ENCODE measurements around the gene CAMK2N1. TPM values are rescaled to one million over a fixed set of nuclear protein-coding genes. Genes with fewer than 3 reads are reported as not detected.

Gene CAMK2N1
- total RNA-seq, 1 experiment from 2014 or later, result 7.2 TPM

DNA sequence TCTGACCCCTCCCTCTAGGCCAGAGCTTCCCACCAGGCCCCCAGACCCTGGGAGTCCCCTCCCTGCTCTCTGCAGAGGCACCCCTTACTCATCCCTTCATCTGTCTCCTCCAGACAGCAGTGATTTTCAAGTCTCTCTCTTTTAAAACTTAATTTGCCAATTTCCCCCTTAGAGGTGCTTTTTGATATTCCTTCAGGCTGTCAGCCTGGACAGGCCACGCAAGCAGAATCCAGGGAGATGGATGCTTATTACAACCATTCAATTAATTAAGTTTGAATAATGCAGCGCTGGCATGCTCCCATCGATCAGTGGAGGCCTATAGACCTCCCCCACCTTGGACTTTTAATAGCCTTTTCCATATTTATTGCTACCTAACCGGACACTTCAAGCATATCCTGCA, 6.2 kb downstream of the CAMK2N1 start:
- DNase-seq (ENCODE audit: low read depth), result no peak

DNA sequence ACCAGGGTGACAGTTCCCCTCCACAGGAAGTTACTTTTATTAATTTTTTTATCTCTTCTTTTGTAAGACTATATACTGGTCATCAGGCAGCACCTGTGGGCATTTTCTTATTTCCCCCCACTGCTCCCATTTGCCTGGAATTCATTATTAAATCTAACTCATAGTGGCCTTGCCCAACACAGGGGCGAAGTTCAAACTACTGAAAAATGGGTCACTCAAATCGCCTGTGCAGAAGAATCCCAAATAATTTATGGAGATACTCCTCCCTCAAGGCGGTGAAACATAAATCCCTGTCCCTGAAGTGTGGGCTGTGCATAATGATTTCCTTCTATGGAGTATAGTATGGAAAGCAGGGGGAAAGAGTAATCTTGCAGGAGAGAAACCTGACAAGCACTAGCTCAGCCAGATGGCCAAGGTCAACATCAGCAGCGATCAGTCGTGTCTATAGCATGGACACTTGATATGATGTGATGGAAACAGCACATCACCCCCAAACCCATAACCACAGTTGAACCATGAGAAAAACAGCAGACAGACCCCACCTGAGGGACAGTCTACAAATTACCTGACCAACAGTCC, 7.9 kb downstream of the CAMK2N1 start:
- no peak for DNase-seq (ENCODE audit: low read depth)

DNA sequence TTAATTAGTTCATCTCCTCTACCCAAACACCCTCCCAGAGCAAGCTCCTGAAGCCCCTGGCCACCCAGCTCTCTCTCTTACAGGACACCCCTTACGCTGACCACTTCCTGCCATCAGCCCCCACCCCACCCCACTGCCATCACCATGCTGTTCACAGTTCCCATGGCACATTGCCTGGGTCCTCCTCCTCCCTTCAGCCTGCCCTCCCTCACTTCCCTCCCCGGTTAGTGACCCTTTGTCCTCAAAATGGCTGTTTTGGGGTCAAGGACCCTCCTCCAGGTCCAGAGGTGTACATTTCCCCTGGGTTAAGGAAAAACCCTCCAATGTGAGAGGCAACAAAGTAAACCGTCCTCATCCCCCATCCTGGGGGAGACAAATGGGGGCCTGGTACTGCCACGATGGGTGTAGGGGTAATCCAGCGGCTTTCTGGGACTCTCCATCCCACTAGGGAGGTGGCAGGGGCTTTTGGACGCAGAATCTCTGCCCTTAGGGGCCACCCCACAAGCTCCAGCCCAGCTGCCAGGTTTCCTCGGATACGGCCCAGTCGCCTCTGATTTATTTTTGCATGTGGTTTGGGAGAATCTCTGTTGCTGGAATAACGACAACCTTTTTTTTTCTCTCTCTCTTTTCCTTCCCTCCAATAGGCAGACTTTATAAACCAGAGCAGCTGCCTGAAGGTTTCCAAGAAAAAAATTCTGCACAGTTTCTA, 8.5 kb downstream of the CAMK2N1 start:
- DNase-seq (ENCODE audit: low read depth), result no peak

DNA sequence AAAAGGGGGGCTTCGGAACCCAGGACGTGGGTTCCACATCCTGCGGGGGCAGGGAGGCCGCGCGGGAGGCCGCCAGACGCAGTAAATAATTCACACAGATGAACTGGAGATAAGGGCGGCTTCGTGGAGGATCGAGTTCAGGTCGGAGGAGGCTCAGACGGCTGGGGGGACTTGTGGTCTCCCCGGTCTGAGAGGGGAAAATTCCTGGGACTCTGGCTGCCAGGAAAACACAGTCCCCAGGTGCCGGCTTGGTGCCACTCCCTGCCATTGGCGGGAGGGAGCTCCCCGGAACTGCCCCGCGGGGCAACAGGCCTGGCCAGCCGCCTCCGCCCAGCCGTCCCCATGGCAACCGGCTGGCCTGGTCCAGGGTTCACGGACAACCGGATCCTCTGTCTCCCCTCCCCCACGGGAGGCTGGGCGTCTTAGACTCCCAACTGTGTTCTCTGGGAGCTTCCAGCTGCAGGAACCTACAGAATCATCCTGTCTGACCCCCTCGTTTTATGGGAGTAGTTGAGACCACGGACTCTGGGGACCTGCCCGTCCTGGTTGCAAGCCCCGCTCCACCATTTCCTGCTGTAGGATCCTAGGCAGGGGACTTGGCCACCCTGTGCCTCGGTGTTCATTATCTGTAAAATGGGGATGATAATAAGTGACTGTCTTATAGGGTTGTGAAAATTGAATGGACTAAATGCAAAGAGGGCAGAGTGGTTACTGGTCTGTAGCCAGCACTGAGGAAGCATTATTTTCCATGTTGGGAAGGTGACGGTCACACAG, 9.6 kb downstream of the CAMK2N1 start:
- peak; percentile 80 for DNase-seq (ENCODE audit: low read depth)

DNA sequence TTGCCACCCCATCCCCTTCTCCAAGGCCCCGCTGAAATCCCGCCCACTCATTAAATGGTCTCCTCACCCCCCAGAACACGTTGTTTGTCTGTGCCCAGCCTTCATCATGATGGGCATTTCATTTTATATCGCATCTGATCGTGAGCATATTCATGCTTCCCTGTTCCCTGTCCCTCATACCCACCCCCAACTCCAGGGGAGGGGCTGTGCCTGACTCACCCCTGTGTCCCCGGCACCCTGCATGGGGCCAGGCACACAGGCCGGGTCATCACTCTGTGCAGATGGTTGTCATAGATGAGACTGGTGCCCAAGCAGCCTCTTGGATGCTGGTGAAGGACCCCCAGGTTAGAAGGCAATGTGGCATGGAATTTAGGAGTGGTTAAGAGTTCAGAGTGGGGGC, 11.0 kb downstream of the CAMK2N1 start:
- no peak for DNase-seq (ENCODE audit: low read depth)

DNA sequence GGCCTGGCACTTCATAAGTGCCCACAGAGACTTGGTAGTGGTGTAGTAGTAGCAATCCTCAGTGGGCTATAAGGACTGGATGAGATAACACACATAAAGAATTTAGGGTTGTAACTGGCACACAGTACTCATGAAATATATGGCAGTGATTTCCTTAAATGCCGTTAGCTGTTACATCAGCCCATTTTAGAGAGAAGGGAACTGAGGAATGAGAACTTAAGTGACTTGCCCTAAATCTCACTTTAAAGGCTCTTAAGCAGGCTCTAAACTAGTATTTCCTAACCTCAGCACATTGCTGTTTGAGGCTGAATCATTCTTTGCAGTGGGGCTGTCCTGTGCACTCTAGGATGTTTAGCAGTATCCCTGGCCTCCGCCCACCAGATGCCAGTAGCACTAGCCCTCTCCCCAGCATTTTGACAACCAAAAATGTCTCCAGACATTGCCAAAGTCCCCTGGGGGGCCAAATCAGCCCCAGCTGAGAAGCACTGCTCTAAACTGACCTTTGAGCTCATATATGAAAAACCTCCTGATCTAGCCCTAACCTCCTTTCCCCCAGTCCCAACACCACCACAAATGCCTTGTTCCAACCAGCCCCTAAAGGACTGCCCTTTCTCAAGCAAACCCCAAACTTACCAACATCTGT, 11.6 kb downstream of the CAMK2N1 start:
- no peak for DNase-seq (ENCODE audit: low read depth)

DNA sequence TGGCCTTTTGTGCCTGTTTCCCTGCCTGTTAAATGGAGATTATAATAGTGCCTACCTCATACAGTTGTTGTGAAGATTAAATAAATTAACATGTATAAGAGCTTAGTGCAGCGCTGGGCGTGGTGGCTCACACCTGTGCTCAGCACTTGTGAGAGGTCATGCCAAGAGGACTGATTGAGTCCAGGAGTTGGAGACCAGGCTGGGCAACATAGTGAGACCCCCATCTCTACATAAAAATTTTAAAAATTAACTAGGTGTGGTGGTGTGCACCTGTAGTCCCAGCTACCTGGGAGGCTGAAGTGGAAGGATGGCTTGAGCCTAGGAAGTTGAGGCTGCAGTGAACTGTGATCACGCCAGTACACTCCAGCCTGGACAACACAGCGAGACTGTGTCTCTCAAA, 12.1 kb downstream of the CAMK2N1 start:
- DNase-seq (ENCODE audit: low read depth), result no peak

DNA sequence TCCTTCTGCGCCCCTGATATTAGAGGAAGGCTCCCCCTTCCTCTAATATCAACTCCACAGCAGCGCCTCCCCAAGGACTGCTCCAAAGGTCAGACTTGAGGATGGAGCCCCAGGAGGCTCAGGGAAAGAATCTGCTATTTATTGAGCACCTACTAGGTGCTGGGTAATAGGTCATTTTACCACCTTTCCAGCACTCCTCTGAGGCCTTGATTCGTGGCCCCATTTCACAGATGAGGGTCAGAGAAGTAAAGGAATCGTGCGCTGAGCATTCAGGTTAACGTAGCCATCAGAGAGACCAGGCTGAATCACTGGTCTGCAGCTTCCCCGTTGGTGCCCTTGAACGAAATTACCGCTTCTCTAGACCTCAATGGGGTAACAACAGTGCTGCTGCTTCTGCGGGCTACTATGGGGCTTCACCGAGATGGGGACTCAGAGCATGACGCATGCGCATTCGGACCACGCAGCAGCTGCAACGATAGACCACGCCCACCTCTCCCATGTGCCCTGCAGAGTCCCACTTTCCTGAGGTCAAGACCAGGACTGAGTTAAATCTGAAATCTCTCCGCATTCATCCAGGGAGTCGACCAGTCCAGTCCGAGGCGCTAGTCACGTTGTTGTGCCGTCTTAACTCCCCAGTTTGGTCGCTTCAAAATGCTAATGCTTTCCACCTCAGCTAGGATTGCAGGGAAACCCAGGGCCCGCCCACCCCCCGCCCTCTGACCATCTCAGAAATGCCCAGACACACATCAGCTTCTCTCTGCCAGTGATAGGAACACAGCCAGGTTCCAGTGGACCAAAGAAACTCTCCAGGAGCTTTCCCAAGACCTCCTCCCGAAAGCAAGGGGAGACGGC, 12.9 kb downstream of the CAMK2N1 start:
- no peak for DNase-seq (ENCODE audit: low read depth)

DNA sequence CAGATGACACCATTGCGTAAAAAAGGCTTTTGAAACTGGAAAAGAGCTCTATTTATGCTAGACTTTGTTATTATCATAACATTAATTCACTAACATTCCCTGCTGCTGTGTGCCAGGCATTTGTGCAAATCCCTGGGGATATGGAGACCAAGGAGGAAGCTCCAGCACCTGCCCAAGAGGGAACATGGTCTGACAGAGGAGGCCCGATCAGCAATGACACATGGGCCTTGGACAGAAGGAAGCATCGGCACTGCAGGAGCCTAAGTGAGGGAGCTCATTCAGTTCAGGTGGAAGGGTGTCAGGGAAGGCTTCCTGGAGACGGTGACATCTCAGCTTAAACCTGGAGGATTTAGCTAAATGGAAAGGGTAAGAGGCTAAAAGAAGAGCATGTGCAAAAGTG, 13.9 kb downstream of the CAMK2N1 start:
- DNase-seq (ENCODE audit: low read depth), result no peak

DNA sequence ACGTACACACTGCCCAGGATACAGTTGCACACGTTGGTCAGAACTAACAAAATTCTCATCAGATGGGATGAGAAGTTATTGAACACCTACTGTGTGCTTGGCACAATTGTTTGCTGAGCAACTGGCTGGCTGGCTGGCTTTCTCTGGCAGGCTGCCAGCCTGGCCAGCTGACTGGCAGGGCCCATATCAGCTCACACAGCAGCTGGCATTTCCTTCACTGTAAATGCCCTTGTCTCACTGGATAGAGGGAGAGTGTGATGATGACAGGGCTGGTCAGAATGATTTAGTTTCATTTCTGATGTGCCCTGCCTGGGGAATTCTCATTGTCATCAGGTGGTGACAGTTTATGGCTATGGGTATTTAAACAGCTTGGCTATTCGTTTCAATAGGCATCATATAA, 15.8 kb downstream of the CAMK2N1 start:
- peak; percentile 35 for DNase-seq (ENCODE audit: low read depth)

DNA sequence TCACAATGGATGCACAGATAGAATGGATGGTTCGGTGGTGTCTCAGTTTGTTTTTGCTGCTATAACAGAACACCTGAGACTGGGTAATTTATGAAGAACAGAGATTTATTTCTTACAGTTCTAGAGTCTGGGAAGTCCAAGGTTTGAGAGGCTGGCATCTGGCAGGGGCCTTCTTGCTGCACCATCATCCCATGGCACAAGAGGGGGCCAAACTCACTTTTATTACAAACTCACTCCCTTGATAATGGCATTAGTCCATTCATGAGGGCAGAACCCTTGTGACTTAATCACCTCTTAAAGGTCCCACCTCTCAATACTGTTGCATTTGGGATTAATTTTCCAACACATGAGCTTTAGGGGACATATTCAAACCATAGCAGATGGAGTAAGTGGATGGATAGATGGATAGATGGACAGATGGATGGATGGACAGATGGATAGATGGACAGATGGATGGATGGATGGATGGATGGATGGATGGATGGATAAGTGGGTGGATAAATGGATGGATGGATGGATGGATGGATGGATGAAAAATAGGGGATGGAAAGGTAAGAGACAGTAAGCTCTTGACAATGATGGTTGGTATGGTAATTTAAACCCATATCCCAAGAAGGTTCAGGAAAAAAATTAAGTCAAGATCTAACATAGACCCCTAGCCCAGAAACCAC, 16.5 kb downstream of the CAMK2N1 start:
- peak; percentile 27 for DNase-seq (ENCODE audit: low read depth)

DNA sequence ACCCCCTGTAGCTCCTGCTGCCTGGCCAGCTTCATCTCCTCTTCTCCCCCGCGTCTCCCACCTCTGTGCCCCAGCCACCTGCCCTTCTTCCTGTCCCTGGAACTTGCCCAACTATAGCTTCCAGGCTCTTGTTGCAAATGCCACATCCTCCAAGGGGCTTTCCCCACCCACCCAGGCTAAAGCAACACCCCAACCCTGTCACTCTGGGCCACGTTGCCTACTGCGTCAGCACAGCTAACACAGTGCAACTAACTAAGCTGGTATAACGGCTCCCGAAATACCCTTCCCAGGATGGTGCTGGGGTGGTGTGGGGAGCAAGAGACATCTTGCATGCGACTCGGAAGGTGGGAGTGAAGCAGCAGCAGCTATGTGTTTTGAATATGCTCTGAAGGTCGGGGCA, 19.7 kb downstream of the CAMK2N1 start:
- DNase-seq (ENCODE audit: low read depth), result no peak

DNA sequence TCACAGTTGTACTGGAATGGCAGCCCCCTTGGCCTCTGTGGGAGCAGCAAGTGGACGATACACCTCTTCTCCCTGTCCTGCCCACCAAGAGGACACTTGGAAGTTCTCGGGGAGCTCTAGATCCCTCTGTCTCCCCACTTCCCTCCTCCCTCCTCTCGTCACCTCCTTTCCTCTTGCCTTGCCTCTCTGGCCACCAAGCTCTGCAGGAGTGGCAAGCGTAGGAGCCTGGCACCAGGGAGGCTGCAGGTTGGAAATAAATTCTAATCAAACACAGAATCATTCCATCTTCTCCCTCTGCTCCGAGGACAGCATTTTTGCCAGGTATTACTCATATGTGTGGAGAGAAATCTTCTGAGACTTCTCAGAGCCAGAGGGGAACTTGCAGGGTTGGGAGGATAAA, 20.8 kb downstream of the CAMK2N1 start:
- DNase-seq (ENCODE audit: low read depth), result no peak

DNA sequence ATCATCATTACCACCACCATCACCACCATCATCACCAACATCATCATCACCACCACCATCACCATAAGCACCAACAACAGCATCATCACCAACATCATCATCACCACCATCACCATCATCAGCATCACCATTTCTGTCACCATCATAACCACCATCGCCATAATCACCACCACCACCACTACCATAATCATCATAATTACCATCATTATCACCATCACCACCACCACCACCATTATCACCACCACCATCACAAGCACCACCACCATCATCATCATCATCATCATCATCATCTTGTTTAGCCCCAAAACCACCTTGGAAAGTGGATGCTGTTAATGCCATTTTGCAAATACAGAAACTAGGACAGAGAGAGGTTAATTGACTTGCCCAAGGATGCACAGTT, 22.5 kb downstream of the CAMK2N1 start:
- DNase-seq (ENCODE audit: low read depth), result no peak

DNA sequence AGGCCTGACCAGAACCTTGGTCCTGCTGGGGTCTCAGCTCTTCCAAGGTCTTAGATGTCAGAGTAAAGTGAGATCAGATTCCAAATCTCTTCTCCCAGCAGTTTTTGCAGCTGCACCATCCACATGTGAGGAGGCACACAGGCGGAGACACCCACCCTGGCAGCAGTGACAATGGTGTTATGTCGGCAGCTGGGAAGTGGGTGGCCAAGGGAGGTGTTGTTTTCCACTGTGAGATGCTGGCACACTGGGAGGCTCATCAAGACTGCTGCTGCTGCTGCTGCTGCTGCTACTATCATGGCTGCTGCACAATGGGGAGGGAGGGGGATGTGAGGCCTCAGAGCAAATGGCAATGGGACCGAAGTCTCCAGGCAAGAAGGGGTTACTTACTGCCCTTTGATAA, 23.6 kb downstream of the CAMK2N1 start:
- DNase-seq (ENCODE audit: low read depth), result no peak

DNA sequence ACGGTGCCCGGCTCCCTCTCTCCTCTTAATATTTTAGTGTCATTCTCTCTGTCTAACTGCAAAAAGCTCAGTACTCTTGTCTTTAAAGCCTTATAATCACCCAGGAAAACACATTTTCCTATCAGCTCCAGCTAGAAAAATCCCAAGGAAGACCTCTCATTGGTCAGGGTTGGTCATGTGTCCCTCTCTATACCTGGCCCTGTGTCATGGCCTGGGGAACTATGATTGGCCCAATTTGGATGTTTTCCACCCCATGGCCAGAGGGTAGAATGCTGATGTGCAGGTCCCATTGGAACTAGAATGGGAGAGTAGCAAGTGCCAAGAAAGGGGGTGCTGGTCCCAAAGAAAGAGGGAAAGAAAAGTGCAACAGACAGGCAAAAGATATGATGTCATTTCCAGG, 27.3 kb downstream of the CAMK2N1 start:
- no peak for DNase-seq (ENCODE audit: low read depth)

DNA sequence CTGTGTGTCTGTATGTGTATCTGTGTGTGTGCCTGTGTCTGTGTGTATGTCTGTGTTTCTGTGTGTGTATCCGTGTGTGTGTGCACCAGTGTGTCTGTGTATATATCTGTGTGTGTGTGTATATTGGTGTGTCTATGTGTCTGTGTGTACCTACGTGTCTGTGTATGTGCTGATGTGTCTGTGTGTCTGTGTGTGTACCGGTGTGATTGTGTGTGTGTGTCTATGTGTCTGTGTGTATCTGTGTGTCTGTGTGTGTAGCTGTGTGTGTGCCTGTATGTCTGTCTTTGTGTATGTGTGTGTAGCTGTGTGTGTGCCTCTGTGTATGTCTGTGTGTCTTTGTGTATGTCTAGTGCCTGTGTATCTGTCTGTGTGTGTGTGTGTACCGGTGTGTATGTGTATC, 32.0 kb downstream of the CAMK2N1 start:
- DNase-seq (ENCODE audit: low read depth), result no peak

DNA sequence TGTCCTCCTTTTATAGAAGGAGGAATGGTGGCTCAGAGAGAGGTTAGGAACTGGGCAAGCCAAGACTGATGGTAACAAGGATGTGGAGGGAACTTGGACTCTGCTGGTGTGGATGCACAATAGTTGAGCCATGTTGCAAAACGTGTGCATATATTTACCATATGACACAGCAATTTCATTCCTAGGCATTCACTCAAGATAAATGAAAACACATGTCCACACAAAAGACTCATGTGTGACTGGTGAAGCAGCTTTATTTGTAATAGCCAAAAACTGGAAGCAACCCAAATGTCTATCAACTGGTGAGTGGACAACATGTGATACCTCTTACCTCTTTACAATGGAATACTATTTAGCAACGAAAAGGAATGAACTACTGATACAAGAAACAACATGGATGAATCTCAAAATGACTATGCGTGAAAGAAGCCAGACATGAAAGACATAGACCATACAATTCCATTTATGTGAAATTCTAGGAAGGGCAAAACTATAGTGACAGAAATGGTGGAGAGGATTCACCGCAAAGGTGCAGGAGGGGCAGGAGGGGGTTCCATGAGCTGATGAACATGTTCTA, 36.2 kb downstream of the CAMK2N1 start:
- no peak for DNase-seq (ENCODE audit: low read depth)

DNA sequence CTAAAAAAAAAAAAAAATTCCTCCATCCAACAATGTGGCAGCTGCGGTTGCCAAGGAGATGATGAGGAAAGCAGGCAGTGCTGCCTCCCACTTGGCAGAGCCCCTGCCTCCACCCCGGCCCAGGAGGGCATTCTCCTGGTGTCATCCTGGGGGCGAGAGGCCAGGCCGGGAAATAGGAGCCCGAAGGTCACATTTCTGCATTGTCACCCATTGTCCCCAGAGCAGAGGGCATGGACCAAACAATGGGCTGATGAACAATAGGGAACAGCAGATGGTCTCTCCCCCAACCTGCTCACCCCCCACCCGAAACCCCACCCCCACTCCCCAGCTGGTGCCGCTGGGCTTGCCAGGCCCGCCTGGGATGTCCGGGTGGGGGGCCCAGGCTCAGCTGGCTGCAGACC, 37.3 kb downstream of the CAMK2N1 start:
- DNase-seq (ENCODE audit: low read depth), result no peak

DNA sequence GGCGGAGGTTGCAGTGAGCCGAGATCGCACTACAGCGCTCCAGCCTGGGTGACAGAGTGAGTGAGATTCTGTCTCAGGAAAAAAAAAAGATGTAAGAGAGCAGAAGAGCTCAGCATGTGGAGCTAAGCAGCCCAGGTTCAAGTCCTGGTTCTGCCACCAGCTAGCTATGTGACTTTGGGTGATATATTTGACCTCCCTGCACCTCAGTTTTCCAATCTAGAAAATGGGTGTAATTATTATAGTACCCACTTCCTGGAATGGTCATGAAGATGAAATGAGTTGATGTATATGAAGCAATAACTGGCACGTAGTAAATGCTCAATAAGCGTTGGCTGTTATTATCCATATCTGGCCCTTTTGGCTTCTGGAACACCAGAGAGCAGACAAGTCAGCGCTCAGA, 38.2 kb downstream of the CAMK2N1 start:
- DNase-seq (ENCODE audit: low read depth), result no peak

DNA sequence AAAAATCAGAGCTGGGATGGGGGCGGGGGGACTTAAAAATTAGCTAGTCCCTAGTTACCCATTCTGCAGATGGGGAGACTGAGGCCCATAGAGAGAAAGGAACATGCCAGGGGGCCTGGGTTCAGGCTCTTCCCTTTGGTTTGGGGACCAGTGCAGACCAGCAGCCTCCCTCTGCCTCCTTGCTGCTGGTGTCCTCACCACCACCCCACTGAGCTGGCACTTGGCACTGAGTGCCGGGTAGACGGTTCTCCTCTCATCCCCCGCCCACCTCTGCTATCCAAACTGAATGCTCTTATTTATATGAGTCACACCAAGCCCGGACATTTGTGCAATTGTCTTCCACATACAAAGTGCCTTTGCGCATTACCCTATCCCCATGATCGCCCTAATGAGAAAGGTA, 39.2 kb downstream of the CAMK2N1 start:
- peak; percentile 49 for DNase-seq (ENCODE audit: low read depth)

Data from M059J (cell line).